NCI-H2196 treated with DMSO at 0.1 percent for 48 hours (cell line): ENCODE measurements around the gene EXD3.
"Not testable (repeated sequence)": the region's sequence is repeated elsewhere in the genome, so short reads cannot be mapped to it uniquely, and the experiment has no call there.

Source experiments
- DNase-seq: peaks from one replicate; lab custom pipeline; 2025; ENCODE audit not compliant: unreplicated experiment; lab: John Stamatoyannopoulos, UW

The EXD3 gene

GRCh38 chr9:137262173-137262908 lies 160.6 kb downstream of the EXD3 start:
- DNase-seq = not testable (repeated sequence)
